GM21526 (cell line): ENCODE results near the gene DLG1.

Experiments used
- ATAC-seq: cut with Tn5 transposase; IDR thresholded peaks from one replicate; pipeline ENCODE4 v1.9.1; 2021; ENCODE audit warnings: moderate library complexity; ENCODE audit not compliant: unreplicated experiment, low FRiP score

Gene DLG1

DNA sequence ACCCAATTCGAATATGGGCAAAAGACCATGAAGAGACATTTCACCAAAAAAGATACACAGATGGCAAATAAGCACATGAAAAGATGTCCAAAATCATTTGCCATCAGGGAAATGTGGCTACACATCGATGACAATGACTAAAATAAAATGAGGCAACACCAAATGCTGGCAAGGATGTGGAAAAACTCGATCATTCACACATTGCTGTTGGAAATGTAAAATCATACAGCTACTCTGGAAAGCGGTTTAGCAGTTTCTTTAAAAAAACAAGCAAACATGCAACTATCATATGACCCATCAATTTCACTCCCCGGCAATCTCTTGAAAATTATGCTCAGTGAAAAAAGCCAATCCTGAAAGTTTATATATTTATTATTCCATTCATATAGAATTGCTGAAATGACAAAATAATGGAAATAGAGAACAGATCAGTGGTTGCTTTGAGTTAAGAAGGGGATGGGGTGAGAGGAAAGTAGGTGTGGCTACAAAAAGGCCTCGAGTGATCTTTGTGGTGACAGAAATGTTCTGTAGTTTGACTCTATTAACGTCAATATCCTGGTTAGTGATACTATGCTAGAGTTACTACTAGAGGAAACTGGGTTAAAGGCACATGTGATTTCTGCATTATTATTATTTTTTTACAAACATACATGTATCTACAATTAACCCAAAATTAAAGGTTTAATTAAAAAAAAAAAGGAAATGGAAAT lies 45.0 kb downstream of the DLG1 start:
- no peak for ATAC-seq

DNA sequence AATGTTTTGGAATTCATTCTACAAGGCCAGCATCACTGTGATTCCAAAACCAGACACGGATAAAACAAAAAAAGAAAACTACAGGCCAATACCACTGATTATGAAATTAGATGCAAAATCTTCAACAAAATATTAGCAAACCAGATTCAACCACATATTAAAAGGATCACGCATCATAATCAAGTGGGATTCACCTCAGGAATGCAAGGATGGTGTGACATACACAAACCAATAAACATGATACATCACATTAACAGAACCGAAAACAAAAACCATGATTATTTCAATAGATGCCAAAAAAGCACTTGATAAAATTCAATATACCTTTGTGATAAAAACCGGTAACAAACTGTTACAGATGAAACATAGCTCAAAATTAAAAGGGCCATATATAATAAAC lies 48.9 kb downstream of the DLG1 start:
- no peak for ATAC-seq

DNA sequence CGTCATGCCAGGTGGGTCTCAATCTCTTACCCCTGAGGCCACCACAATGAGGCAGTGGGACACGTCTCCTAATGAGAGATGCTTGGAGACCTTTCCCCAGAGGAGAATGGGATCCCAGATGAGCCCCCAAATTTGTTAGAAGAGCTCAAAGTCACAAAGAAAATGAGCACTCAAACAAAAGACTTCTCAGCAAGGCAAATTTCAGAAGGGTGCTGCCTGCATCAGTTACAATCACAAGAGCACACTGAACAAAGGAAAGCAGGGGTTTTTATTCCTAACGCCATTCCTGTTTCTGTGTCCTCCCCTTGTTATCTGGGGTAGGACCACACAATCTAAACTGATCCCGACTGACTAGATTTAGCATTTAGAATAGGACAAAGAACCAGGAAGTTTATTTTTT lies 50.1 kb downstream of the DLG1 start:
- no peak for ATAC-seq

DNA sequence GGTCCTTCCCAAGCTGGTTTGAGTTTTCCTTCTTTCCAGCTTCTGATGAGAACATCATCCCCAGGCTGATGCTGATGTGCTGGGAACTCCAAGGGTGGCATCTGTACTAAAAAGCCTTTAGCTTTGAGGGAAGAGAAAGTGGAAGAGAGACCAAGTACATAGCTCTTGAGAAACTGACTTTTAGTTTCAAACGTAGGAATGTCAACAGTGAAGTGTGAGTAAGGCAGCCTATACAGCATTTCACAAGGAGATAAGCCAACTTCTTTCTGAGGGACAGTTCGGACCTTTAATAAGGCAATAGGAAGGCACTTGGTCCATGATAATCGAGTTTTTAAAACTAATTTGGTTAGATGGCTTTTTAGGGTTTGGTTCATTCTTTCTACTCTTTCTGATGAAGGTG lies 53.7 kb downstream of the DLG1 start:
- ATAC-seq = no peak

DNA sequence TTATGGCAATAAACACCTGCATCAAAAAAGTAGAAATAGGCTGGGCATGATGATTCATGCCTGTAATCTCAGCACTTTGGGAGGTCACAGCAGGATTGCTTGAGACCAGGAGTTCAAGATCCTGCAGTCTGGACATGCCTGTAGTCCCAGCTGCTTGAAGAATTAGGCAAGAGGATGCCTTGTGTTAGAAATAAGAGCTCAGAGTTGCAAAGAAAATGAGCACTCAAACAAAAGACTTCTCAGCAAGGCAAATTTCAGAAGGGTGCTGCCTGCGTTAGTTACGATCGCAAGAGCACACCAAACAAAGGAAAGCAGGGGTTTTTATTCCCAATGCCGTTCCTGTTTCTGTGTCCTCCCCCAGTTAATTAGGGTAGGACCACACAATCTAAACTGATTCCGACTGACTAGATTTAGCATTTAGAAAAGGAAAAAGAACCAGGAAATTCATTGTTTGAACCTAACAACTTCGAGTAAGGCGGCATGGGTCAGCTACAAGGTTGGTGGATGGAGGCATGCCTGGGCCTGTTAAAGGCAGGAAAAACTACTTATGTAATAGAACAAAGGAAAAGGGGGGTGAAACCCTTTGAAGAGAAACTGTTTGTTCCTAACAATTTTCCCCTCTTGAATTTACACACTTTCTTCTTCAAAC lies 55.5 kb downstream of the DLG1 start:
- ATAC-seq = no peak

DNA sequence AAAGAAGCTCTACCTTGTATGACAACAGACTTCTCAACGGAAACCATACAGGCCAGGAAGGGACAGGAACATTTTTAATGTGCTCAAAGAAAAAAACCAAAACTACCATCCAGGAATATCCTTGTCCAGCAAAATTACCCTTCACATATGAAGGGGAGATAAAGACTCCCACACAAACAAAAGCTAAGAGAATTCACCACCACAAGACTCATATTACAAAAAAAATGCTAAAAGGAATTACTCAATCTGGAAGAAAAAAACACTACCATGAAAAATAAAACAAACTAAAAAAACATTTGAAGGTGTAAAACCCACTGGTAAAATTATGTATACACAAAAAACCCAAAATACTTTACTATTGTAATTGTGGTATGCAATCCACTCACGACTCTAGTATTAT lies 57.2 kb downstream of the DLG1 start:
- no peak for ATAC-seq

DNA sequence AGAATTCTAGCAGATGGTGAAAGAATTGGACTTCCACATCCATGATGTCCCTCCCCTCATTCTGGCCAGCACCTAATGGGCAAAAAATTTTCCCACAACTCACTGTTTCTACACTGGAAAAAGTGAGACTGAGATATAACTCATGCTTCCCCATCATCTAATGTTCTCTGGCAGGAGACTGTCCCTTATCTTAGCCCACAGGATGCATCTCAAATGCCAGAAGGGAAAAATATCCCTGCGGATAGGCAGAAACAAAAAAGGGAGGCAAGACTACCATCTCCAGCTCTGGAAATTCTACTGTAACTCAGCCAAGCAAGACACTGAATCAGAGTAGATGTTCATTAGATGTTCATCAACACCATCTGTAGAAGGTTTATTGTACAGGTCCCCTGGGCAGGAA lies 58.6 kb downstream of the DLG1 start:
- ATAC-seq = no peak

DNA sequence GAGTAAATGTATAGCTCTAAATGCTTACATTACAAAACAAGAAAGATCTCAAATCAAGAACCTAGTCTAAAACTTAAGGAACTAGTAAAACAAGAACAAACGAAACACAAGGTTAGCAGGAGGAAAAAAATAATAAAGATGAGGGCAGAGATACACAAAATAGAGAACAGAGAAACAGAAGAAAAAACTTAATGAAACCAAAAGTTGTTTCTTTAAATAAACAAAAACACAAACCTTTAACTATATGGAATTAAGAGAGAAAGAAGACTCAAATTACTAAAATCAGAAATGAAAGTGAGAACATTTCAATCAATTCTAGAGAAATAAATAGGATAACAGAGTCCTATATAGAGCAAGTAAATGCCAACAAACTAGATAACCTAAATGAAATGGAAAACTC lies 59.6 kb downstream of the DLG1 start:
- no peak for ATAC-seq

DNA sequence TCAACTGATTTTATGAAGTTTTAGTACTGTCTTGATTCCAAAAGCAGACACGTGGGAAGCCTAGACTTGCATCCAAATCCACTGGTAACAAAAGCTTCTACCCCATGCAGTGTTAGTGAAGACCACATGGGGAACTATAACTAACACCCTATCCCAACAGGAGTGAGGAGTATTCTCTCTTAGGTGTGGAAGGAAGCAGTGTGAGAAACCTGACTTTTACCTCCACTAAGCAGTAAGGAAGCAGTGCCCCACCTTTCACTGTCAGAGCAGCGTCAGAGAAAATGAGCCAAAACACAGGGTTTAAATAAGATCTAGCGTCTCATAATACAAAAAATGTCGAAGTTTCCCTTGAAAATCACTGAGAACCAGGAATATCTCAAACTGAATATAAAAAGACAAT lies 60.5 kb downstream of the DLG1 start:
- no peak for ATAC-seq

DNA sequence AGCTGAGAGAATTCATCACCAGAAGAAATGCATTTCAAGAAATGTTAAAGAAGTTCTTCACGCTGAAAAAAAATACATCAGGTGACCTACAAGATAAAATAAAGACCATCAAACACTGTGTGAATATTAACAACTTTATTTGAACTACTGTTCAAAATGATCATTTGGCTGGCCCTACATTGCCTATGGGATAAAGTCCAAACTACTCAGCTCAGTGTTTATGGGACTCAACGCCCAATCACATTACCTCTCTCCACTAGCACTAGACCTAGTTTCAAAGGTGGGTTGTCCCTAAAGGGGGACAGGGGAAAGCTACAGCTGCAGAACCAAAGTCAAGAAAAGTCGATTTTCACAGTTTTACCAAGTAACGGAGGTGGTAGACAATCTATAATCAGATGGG lies 62.0 kb downstream of the DLG1 start:
- no peak for ATAC-seq

DNA sequence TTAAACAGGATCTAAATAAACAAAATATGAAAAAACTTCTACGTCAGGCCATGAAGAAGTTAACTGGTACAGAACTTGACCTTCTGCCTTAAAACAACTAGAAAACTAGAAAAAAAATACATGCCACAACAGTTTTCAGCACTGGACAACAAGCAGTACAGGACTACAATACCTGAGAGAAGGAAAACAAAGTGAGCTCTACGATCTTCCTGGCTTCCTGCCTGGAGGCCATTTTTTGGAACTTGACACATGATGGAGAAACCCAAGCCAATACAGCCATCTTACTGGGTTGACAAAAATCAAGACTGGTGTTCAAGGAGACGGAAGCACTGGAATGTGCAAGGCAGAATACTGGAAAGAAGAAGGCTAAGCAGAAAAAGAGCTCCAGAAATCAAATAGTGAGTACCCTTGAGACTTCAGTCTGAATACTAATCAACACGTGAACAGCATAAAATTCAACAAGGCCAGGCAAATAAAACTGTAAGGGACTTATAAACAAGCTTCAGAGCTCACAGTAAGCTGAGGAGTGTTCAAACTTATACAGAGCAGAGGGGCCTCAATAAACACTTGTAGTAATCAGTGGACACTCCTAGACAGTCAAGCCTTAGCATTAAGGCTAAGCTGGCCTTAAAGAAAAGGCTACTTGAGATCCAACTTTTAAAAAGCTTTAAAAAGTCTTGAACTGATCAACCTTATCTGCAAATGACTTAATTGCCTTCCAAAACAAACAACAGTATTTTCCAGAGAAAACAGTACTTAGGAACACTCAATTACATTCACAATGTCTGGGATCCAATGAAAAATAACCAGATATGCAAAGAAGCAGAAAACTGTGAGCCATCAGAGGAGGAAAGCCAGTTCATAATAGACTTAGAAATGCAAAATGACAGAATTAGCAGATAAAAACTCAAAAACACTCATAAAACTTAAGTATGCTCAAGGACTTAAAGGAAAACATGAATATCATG lies 63.2 kb downstream of the DLG1 start:
- no peak for ATAC-seq

DNA sequence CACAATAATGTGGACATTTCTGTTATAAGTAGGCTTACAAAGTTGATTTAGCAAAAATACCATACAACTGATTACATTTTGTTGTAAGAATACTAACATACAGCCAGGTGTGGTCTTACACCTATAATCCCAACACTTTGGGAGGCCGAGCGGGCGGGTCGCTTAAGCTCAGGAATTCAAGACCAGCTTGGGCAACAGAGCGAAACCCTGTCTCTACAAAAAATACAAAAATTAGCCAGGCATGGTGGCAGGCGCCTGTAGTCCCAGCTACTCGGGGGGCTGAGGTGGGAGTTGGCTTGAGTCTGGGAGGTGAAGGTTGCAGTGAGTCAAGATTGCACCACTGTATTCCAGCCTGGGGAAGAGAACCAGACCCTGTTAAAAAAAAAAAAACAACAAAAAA lies 67.1 kb downstream of the DLG1 start:
- ATAC-seq = no peak

DNA sequence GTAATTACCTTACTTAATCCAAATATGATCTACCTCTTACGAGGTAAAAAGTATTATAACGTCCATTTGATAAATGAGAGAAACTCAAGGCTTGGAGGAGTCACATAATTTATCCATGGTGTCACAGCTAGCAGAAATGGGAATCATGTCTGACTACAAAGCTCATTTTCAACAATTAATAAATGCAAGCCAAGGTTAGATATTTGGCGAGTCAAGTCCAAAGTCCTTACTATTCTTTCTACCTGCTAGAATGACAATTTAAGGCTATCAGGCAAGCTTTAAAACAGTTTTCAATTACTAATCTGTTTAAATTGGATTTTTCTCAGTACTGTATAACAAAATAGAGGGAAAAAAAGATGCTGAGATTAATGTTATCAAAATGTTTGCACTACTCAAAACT lies 68.6 kb downstream of the DLG1 start:
- no peak for ATAC-seq

DNA sequence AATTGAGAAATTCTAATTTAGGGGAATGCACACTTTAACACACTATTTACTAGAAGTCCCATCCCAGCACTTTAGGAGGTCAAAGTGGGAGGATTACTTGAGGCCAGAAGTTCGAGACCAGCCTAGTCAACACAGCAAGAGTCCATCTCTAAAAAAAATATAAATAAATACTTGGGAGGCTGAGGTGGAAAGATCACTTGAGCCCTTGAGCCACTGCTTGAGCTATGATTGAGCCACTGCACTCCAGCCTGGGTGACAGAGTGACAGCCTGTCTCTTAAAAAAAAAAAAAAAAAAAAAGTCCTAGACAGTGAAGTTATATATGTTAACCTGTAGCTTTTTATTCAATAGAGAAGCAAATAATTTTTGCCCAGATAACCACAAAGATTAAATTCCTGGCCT lies 69.2 kb downstream of the DLG1 start:
- no peak for ATAC-seq

DNA sequence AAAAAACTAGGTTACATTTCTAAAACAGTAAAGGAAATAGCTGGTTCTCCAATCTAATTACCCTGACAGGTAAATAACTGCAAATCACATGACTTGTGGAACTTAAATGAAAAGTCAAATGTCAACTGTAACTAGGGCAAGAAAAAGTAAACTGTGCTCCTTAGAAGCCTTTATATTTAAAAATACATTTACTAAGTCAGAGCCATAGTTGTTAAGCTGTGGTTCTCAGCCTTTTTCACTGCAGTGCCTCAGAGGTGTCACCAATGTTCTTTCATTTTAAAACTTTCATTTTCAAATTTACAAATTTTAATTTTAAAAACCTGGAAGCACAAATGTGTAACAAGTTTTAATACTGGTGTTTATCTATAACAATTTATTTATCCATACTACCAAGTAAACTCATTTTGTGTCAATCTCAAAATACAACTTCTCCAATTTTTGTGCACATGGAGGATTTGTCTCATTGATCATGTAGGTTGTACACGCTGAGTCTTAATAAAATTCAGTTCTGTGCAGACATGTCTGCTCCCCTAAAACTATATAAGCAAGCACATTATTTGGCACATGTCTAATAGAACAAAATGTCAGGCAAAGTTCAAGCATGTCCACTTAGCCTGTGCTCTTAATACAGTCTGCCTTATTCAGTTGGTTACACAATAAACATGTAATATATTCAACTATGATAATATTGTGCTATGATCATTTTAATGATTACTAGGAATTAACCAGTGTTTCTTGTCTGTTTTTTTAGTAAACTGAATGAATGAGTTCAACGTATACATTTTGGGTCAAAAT lies 70.4 kb downstream of the DLG1 start:
- no peak for ATAC-seq

DNA sequence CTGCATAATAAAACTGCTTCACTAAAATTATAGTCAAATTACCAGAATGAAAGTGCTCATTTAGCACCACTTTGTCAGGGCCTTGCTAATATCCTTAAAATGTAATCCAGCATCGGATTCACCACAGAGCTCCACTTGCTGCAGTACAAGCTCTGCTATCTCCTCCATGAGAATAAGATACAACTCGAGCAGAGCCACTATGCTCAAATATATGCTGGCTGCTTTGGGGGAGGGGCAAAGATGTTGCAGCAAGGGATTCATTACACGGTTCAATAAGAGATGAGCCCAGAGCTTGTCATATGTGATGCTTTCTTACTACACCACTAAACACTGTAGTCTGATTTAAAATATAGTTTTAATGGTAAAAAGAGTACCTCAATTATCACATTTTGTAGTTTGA lies 72.2 kb downstream of the DLG1 start:
- no peak for ATAC-seq

DNA sequence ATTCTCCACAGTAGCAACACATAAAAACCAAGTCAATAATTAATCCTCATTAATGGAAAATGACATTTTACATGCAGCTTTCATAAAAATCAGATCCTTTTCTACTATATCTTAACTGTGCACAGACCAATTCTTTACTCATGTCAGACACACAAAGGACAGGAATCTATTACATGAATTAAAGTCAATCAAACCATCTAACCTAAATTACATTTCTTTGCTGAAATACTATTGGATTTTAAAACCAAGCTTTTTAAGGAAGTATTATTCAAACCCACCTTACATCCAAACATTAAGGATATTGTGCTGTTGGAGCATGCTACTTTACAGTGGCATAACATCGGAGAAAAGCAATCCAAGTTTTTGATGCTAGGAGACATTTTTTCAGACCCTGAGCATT lies 72.8 kb downstream of the DLG1 start:
- ATAC-seq = no peak

DNA sequence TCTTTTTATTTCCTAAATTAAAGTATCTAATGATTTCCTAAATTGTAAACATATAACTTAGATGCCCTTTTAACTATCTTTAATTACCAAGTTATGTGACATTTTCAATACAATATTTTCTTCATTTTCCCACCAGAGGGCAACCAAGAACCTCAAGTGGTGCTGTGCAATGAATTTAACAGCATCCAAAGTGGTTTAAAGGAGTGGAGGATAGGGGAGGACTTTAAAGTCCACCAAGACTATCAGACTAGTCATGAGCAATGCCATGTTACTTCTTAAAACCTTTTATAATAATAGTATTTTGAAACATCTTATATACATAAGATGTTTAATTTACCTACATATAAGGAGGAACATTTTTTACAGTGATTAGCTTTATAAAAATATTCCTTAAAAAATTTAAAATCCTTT lies 74.4 kb downstream of the DLG1 start:
- ATAC-seq = no peak

DNA sequence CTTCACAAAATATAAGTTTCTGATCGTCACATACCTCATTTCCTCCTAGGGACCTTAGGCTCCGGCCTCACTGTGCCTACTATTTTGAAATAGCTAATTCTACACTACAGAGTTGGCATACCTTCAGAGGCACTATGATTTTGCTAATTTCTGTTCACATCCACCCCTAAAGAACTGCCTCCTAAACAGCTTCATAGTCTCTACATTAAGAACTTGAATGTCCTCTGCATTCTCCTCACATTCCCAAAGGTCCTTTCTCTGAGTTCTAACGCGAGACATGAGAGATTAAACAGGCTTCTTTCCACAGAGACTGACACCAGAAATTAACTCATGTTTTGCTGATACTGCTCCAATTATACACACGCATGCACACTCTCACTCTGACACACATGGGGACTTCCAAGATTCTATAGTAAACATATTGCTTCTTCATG lies 75.5 kb downstream of the DLG1 start:
- ATAC-seq = no peak

DNA sequence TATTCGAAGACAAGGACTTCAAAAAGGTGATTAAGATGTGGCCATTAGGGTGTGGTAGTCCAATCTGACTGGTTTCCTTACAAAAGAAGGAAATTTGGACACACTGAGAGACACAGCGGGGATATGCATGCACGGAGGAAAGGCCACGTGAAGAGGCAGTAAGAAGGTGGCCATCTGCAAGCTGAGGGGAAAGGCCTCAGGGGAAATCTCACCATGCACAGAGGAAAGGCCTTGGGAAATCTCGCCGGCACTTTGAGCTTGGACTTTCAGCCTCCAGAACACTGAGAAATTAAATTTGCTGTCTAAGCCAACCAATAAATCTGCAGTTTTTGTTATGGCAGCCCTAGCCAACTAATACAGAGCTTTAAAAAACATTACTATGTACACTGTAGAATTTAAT lies 78.8 kb downstream of the DLG1 start:
- no peak for ATAC-seq

DNA sequence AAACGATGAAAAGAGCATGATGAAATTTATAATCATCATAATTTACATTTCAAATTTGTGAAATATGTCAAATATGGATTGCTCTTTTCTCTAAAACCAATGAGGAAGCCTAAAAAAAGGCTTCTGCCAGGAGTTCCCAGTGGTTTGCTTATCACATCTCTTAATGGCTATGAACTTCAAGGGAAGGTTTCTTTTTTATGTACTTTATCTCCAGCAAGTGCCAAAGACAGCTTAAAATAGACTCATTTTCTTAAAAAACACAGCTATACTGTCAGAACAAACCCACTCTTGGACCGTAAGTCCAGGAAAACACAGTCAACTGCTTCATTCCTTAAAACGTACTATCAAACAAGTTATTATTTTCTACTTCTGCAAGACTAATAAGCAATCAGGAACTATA lies 80.2 kb downstream of the DLG1 start:
- ATAC-seq = no peak
